Measurements from ENCODE around the gene MGMT.

MGMT gene

GRCh38 chr10:129546106-129546505 lies 79.1 kb downstream of the MGMT start:
- no peak for DNase-seq

- DNase-seq = no peak
Measured at GRCh38 chr10:129547608-129548007, 80.6 kb downstream of the MGMT start.

GRCh38 chr10:129548600-129548999 lies 81.6 kb downstream of the MGMT start:
- DNase-seq = no peak

- no peak for DNase-seq
Measured at GRCh38 chr10:129550076-129550475, 83.0 kb downstream of the MGMT start.

GRCh38 chr10:129550658-129551057 lies 83.6 kb downstream of the MGMT start:
- DNase-seq = no peak

GRCh38 chr10:129552119-129552518 lies 85.1 kb downstream of the MGMT start:
- no peak for DNase-seq

- DNase-seq = no peak
Measured at GRCh38 chr10:129553928-129554327, 86.9 kb downstream of the MGMT start.

- no peak for DNase-seq
Measured at GRCh38 chr10:129556316-129556715, 89.3 kb downstream of the MGMT start.

GRCh38 chr10:129560361-129560760 lies 93.3 kb downstream of the MGMT start:
- no peak for DNase-seq

- DNase-seq = no peak
Measured at GRCh38 chr10:129562487-129562886, 95.4 kb downstream of the MGMT start.

GRCh38 chr10:129564923-129565322 lies 97.9 kb downstream of the MGMT start:
- DNase-seq = no peak

GRCh38 chr10:129568583-129569344 lies 101.7 kb downstream of the MGMT start:
- no peak for DNase-seq

- no peak for DNase-seq
Measured at GRCh38 chr10:129570185-129570584, 103.1 kb downstream of the MGMT start.

GRCh38 chr10:129579228-129579627 lies 112.2 kb downstream of the MGMT start:
- no peak for DNase-seq

- no peak for DNase-seq
Measured at GRCh38 chr10:129580010-129580409, 113.0 kb downstream of the MGMT start.

- no peak for DNase-seq
Measured at GRCh38 chr10:129580901-129581300, 113.9 kb downstream of the MGMT start.

- no peak for DNase-seq
Measured at GRCh38 chr10:129581827-129582411, 114.9 kb downstream of the MGMT start.

GRCh38 chr10:129583831-129584230 lies 116.8 kb downstream of the MGMT start:
- no peak for DNase-seq

GRCh38 chr10:129586898-129587443 lies 119.9 kb downstream of the MGMT start:
- no peak for DNase-seq

- no peak for DNase-seq
Measured at GRCh38 chr10:129589546-129589945, 122.5 kb downstream of the MGMT start.

GRCh38 chr10:129593953-129594352 lies 126.9 kb downstream of the MGMT start:
- DNase-seq = no peak

GRCh38 chr10:129594811-129595210 lies 127.8 kb downstream of the MGMT start:
- no peak for DNase-seq

GRCh38 chr10:129598413-129598812 lies 131.4 kb downstream of the MGMT start:
- no peak for DNase-seq

- DNase-seq = no peak
Measured at GRCh38 chr10:129599160-129599559, 132.1 kb downstream of the MGMT start.

- DNase-seq = no peak
Measured at GRCh38 chr10:129601737-129602136, 134.7 kb downstream of the MGMT start.
